Neural cell (in vitro differentiated cells): Measurements from ENCODE around the gene FNBP1L. TPM values are rescaled to one million over a fixed set of nuclear protein-coding genes. Genes with fewer than 3 reads are reported as not detected.

Source experiments
- H2AFZ ChIP-seq: fragments of 200-600, 300-800 bp; sonication (generic), shearing (Covaris generic); 2 replicates; pipeline ENCODE4 v1.6.0; 2014; ENCODE audit warnings: low read depth, mild to moderate bottlenecking, antibody characterized with exemption, low read length, moderate library complexity
- H3F3A ChIP-seq: fragments of 200-600 bp; shearing (Covaris generic); 2 replicates; pipeline ENCODE4 v1.6.1; 2016; ENCODE audit warnings: mild to moderate bottlenecking, moderate library complexity, mixed read lengths, antibody characterized with exemption, low read length; ENCODE audit not compliant: insufficient read depth, poor library complexity, severe bottlenecking
- H3K27ac ChIP-seq: fragments of 200-600, 300-800 bp; sonication (generic), shearing (Covaris generic); 2 replicates; pipeline ENCODE4 v1.5.1; 2014; ENCODE audit warnings: mild to moderate bottlenecking, low read length, moderate library complexity
- H3K27me3 ChIP-seq: fragments of 300-800, 200-600 bp; sonication (generic), shearing (Covaris generic); 2 replicates; pipeline ENCODE4 v1.6.0; 2014; ENCODE audit warnings: mild to moderate bottlenecking, low read depth, low read length, moderate library complexity; ENCODE audit not compliant: insufficient read depth
- H3K36me3 ChIP-seq: fragments of 300-800, 200-600 bp; sonication (generic), shearing (Covaris generic); 2 replicates; pipeline ENCODE4 v1.5.1; 2014; ENCODE audit warnings: mild to moderate bottlenecking, antibody characterized with exemption, low read length, moderate library complexity; ENCODE audit not compliant: insufficient read depth
- H3K4me2 ChIP-seq: fragments of 300-800, 200-600 bp; sonication (generic), shearing (Covaris generic); 2 replicates; pipeline ENCODE4 v1.6.0; 2014; ENCODE audit warnings: mild to moderate bottlenecking, low read length
- H3K4me3 ChIP-seq: fragments of 300-800, 200-600 bp; sonication (generic), shearing (Covaris generic); 2 replicates; pipeline ENCODE4 v1.5.1; 2014; ENCODE audit warnings: mild to moderate bottlenecking, low read length, moderate library complexity
- H3K79me2 ChIP-seq: fragments of 200-600 bp; shearing (Covaris generic); replicated peaks from 2 replicates; pipeline ENCODE4 v1.6.0; 2014; ENCODE audit warnings: mild to moderate bottlenecking, low read length, moderate library complexity; ENCODE audit not compliant: insufficient read depth
- H3K9ac ChIP-seq: fragments of 300-800, 200-600 bp; sonication (generic), shearing (Covaris generic); 2 replicates; pipeline ENCODE4 v1.6.1; 2016; ENCODE audit warnings: mild to moderate bottlenecking, low read length, mixed read lengths
- H3K9me2 ChIP-seq: fragments of 200-600 bp; shearing (Covaris generic); 2 replicates; pipeline ENCODE4 v1.6.1; 2016; ENCODE audit warnings: mild to moderate bottlenecking, low read length, mixed read lengths; ENCODE audit not compliant: insufficient read depth
- H3K9me3 ChIP-seq: fragments of 200-600, 300-800 bp; sonication (generic), shearing (Covaris generic); 2 replicates; pipeline ENCODE4 v1.6.1; 2016; ENCODE audit warnings: mild to moderate bottlenecking, mixed run types, low read length, moderate library complexity, mixed read lengths
- H4K20me1 ChIP-seq: fragments of 200-600 bp; shearing (Covaris generic); 2 replicates; pipeline ENCODE4 v1.6.1; 2016; ENCODE audit warnings: mild to moderate bottlenecking, mixed run types; ENCODE audit not compliant: insufficient read depth
- EP300 ChIP-seq: fragments of 450-650 bp; conservative IDR thresholded peaks from 2 replicates; pipeline ENCODE4 v1.6.1; 2014; ENCODE audit warnings: antibody characterized with exemption, mild to moderate bottlenecking, moderate library complexity; ENCODE audit not compliant: poor library complexity, severe bottlenecking
- EZH2 ChIP-seq: fragments of 200-600, 300-800 bp; shearing (Covaris generic), sonication (generic); IDR thresholded peaks from 2 replicates; pipeline ENCODE4 v1.6.1; 2014; ENCODE audit warnings: antibody characterized with exemption, low read length, borderline replicate concordance, mild to moderate bottlenecking; ENCODE audit not compliant: insufficient read depth, poor library complexity, severe bottlenecking
- MXI1 ChIP-seq: fragments of 450-650 bp; conservative IDR thresholded peaks from 2 replicates; pipeline ENCODE4 v1.6.1; 2014; ENCODE audit warnings: antibody characterized with exemption, mild to moderate bottlenecking; ENCODE audit not compliant: poor library complexity, severe bottlenecking
- POLR2AphosphoS5 ChIP-seq: IDR thresholded peaks from 2 replicates; pipeline ENCODE4 v1.6.1; 2012
- RAD21 ChIP-seq: fragments of 450-650 bp; conservative IDR thresholded peaks from 2 replicates; pipeline ENCODE4 v1.6.1; 2014; ENCODE audit warnings: antibody characterized with exemption, mild to moderate bottlenecking, moderate library complexity
- REST ChIP-seq: IDR thresholded peaks from 2 replicates; pipeline ENCODE4 v1.6.1; 2012; ENCODE audit warnings: borderline replicate concordance
- SMC3 ChIP-seq: fragments of 450-650 bp; conservative IDR thresholded peaks from 2 replicates; pipeline ENCODE4 v1.6.1; 2014; ENCODE audit warnings: antibody characterized with exemption, mild to moderate bottlenecking, moderate library complexity; ENCODE audit not compliant: poor library complexity
- TAF1 ChIP-seq: IDR thresholded peaks from 2 replicates; pipeline ENCODE4 v1.6.1; 2012; ENCODE audit warnings: low read depth
- polyA plus RNA-seq: library from polyadenylated mRNA; depleted of rRNA; stranded (reverse); fragments of >200 nt; gene quantifications from 2 replicates; pipeline ENCODE4 v1.2.3, GENCODE V29; 2014
- TF ChIP-seq, protein P1 (sequence below): fragments of 450-650 bp; IDR thresholded peaks from 2 replicates; pipeline ENCODE4 v1.5.1; 2014; ENCODE audit warnings: antibody characterized with exemption, mild to moderate bottlenecking, moderate library complexity; ENCODE audit not compliant: poor library complexity, severe bottlenecking

The FNBP1L gene
- polyA plus RNA-seq, 1 donor from 2014 or later = 1,044 TPM

- Histone ChIP-seq H3K36me3 (no peaks in the 10 kb centered on the region), H3K9ac (no peak overlapping the region), H2AFZ (no peak overlapping the region), H3K9me2 (no peaks in the 10 kb centered on the region), H3K79me2 (no peaks in the 10 kb centered on the region), H4K20me1 (no peaks in the 10 kb centered on the region), H3K27me3 (no peaks in the 10 kb centered on the region), H3K4me2 (no peak overlapping the region), H3F3A (no peaks in the 10 kb centered on the region), H3K27ac (no peak overlapping the region), H3K4me3 (no peak overlapping the region), H3K9me3 (no peaks in the 10 kb centered on the region)
- no peak for TF ChIP-seq POLR2AphosphoS5
- no peak for TF ChIP-seq REST
- TF ChIP-seq SMC3 = no peak
- no peak for TF ChIP-seq MXI1
- TF ChIP-seq, protein P1, sequence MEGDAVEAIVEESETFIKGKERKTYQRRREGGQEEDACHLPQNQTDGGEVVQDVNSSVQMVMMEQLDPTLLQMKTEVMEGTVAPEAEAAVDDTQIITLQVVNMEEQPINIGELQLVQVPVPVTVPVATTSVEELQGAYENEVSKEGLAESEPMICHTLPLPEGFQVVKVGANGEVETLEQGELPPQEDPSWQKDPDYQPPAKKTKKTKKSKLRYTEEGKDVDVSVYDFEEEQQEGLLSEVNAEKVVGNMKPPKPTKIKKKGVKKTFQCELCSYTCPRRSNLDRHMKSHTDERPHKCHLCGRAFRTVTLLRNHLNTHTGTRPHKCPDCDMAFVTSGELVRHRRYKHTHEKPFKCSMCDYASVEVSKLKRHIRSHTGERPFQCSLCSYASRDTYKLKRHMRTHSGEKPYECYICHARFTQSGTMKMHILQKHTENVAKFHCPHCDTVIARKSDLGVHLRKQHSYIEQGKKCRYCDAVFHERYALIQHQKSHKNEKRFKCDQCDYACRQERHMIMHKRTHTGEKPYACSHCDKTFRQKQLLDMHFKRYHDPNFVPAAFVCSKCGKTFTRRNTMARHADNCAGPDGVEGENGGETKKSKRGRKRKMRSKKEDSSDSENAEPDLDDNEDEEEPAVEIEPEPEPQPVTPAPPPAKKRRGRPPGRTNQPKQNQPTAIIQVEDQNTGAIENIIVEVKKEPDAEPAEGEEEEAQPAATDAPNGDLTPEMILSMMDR = no peak
- no peak for TF ChIP-seq TAF1
- no peak for TF ChIP-seq RAD21
- TF ChIP-seq EP300 = no peak
- TF ChIP-seq EZH2 = no peak
Measured at GRCh38 chr1:93597709-93598108, 149.8 kb downstream of the FNBP1L start.

DNA sequence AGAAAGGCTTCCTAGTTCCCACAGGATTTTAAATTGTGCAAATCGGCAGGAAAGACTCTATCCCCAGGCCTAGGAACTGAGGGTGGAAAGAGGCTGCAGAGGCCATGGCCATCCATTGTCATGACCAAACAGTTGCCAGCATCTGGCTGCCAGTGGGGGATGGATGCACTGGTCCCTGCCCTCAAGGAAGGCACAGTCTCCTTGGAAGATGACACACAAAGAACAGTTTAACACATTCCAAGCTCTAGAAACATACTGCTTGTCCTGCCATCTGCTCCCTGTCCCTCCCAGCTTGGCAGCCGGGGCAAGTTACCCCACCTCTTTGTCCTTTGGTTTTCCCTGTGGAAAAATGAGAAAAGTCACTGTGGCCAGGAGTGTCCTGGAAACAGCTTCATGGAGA lies 150.5 kb downstream of the FNBP1L start:
- no peaks in the 10 kb centered on the region for H3K79me2 ChIP-seq
- H3K27ac ChIP-seq = no peak overlapping the region
- no peaks in the 10 kb centered on the region for H3K9me3 ChIP-seq
- H3K36me3 ChIP-seq = no peaks in the 10 kb centered on the region
- no peaks in the 10 kb centered on the region for H3K27me3 ChIP-seq
- H3K4me3 ChIP-seq = no peak overlapping the region
- H3K9ac ChIP-seq = no peak overlapping the region
- H3K9me2 ChIP-seq = no peaks in the 10 kb centered on the region
- TF ChIP-seq, protein P1 = no peak
- no peak for TF ChIP-seq RAD21
- TF ChIP-seq REST = no peak
- TF ChIP-seq POLR2AphosphoS5 = no peak
- TF ChIP-seq EP300 = no peak
- no peak for TF ChIP-seq TAF1
- TF ChIP-seq EZH2 = no peak
- no peak for TF ChIP-seq SMC3
- no peak for TF ChIP-seq MXI1
- no peak overlapping the region for H3K4me2 ChIP-seq
- H2AFZ ChIP-seq = no peak overlapping the region
- H3F3A ChIP-seq = no peaks in the 10 kb centered on the region
- no peaks in the 10 kb centered on the region for H4K20me1 ChIP-seq
